A673 (cell line): ENCODE measurements around the gene CLCNKB.

Experiments
- EZH2 ChIP-seq: fragments of 200-600 bp; sonication (generic); IDR thresholded peaks from 2 replicates; pipeline ENCODE4 v1.6.1; 2017; ENCODE audit warnings: borderline replicate concordance, low read depth, mild to moderate bottlenecking, mixed read lengths, antibody characterized with exemption, low read length; ENCODE audit not compliant: poor library complexity, severe bottlenecking
- TF ChIP-seq, protein P1 (sequence below): fragments of 300-800, 200-600 bp; sonication (generic); conservative IDR thresholded peaks from 2 replicates; pipeline ENCODE4 v1.5.1; 2017; ENCODE audit warnings: low read depth, mild to moderate bottlenecking, antibody characterized with exemption, low read length, moderate library complexity, mixed read lengths

DNA sequence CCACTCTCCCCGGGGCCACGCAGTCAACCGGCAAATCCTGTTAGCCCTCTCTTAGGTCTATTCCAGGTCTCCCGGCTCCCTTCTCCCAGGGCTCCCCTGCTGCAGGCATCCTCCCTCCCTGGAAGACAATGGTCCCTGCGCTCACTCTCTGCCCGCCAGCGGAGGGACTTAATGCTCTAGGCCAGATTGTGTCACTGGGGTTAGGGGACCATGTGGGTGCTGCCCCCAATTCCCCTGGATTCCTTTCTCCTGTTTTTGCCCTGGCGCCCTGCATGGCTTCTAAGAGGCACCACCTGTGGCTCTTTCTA is 21.6 kb downstream of the CLCNKB start:
- TF ChIP-seq, protein P1, sequence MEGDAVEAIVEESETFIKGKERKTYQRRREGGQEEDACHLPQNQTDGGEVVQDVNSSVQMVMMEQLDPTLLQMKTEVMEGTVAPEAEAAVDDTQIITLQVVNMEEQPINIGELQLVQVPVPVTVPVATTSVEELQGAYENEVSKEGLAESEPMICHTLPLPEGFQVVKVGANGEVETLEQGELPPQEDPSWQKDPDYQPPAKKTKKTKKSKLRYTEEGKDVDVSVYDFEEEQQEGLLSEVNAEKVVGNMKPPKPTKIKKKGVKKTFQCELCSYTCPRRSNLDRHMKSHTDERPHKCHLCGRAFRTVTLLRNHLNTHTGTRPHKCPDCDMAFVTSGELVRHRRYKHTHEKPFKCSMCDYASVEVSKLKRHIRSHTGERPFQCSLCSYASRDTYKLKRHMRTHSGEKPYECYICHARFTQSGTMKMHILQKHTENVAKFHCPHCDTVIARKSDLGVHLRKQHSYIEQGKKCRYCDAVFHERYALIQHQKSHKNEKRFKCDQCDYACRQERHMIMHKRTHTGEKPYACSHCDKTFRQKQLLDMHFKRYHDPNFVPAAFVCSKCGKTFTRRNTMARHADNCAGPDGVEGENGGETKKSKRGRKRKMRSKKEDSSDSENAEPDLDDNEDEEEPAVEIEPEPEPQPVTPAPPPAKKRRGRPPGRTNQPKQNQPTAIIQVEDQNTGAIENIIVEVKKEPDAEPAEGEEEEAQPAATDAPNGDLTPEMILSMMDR, result no peak
- no peak for TF ChIP-seq EZH2
